ENCODE data around the gene SCUBE1. TPM values are rescaled to one million over a fixed set of nuclear protein-coding genes. Genes with fewer than 3 reads are reported as not detected.

The SCUBE1 gene
- total and polyA plus RNA-seq, 5 experiments from 2014 or later = not detected

DNA sequence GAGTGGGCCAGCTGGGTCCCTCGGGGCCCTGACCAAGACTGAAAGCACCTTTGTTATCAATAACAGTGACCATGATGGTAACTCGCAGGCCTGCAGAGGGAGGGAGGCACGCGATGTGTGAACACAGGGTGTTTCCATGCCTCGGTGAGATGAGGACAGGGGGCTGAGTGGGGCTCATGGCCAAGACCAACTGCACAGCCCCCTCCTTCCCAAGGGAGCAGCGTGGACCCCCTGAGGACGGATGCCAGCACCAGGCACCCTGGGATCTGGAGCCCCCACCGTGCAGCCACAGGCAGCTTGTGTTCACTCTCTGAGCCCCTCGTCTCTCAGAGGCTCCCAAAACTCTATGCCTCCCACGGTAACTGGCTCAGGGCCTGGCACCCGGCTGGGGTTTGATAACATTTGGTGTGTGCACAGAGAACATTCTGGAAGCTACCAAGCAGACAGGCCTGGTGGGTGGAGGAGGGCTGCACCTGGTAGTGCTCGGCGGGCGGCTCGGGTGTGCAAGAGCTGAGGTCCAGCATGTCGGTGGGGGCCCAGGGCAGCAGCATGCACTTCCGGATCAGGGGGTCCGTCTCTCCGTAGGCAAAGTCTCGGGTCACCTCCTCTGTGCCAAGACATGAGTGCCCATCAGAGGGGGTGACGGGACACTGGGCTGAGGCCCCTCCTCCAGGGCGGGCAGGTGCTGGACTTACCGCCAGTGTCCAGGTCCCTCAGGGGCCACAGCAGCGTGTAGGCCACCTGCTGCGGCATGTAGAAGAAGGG lies 163.8 kb downstream of the SCUBE1 start:
- no peaks in the 10 kb centered on the region for H3K27me3 Mint-ChIP-seq
- ATAC-seq (no peak), DNase-seq (peak in 1 of 10 donors; percentile 31)
- no peaks in the 10 kb centered on the region for H3K9me3 Mint-ChIP-seq
- H3K4me1 Mint-ChIP-seq = peaks cover 5 to 15% (median 10%) of the 10 kb centered on the region in 4 donors
- H3K4me3 Mint-ChIP-seq = no peak overlapping the region
- POLR2A ChIA-PET = interaction anchor here (0.6 kb wide), 1 partner anchor 9 kb away, joined by 3 read pairs; no protein-coding TSS in a partner anchor
- H3K27ac Mint-ChIP-seq = no peak overlapping the region
- H3K36me3 Mint-ChIP-seq = peaks cover 0 to 34% (median 11%) of the 10 kb centered on the region in 3 donors

DNA sequence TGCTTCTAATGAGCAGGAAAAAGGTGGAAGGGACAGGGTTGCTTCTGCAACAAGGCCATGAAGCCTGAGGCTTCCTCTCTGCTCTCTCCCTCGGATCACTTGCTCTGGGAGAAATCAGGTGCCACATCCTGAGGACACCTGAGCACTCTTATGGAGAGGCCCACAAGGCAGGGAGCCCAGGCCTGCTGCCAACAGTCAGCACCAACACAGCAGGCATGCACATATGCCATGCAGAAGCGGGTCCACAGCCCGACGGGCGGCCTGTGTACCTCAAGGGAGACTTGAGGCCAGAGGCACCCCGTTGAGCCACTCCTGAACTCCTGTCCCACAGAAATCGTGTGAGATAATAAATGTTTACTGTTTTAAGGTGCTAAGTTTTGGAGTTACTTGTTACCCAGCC lies 165.7 kb downstream of the SCUBE1 start:
- Mint-ChIP-seq H3K36me3 (peaks cover 0 to 47% (median 15%) of the 10 kb centered on the region in 3 donors), H3K4me3 (no peak overlapping the region)

DNA sequence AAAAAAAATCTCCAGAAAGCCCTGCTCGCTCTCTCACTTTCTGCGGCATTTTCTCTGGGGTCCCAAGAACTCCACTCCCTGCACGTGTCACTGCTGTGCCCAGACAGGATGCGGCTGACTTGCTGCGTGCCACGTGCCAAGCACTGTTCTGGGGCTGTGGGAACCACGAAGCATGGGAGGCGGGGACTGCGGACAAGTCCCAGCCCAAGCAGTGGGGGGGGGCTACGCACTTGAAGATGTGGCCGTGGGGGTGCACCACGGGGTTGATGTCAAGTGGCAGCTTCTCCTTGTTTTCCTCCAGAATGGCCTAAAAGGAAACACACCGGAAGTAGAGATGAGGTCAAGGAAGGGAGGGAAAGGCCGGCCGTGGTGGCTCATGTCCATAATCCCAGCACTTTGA lies 167.1 kb downstream of the SCUBE1 start:
- no peak overlapping the region for H3K4me3 Mint-ChIP-seq
- no peaks in the 10 kb centered on the region for H3K9me3 Mint-ChIP-seq
- peaks cover 0 to 51% (median 15%) of the 10 kb centered on the region in 3 donors for H3K36me3 Mint-ChIP-seq
- H3K27ac Mint-ChIP-seq = peak overlapping the region in 2 of 10 donors; percentile 25 to 29
- no peaks in the 10 kb centered on the region for H3K27me3 Mint-ChIP-seq
- ATAC-seq (no peak), DNase-seq (peak in 1 of 10 donors; percentile 24)
- POLR2A ChIA-PET = no interaction called here
- peaks cover 0 to 3% (median 0%) of the 10 kb centered on the region in 4 donors for H3K4me1 Mint-ChIP-seq

More for the DNA sequence above, 165.7 kb downstream of the SCUBE1 start:
- POLR2A ChIA-PET = no interaction called here
- Mint-ChIP-seq H3K4me1 (peaks cover 0 to 6% (median 4%) of the 10 kb centered on the region in 4 donors), H3K27ac (no peak overlapping the region), H3K27me3 (no peaks in the 10 kb centered on the region), H3K9me3 (no peaks in the 10 kb centered on the region)
- DNase-seq = peak in 1 of 10 donors; percentile 40
- no peak for ATAC-seq

DNA sequence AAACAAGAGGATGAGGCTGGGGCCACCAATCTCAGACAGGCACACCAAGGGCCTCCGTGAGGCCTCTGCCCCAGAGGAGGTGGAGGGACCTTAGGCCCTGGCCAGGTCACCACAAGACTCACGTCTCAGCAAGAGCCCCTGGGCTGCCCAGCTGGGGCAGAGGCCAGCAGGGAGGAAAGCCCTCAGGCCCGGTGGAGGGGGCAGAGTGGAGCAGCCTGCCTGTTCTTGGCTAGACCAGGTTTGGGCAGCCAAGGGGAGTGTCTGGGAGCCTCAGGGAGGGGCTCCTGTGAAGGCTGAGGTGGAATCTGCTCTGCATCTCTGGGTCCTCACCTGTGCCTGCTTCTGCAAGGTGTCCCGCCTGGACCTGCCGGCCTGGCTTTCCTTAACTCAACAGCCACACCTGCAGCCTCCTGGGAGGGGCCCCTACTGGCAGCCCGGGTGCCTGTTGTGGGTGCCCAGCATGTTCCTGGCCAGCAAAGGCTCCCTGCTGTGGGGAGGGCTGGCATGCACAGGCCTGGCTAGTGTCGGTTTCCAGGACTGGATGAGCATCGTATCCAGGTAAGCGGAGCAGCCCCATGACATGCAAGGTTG lies 168.1 kb downstream of the SCUBE1 start:
- H3K4me3 Mint-ChIP-seq = no peak overlapping the region
- POLR2A ChIA-PET = no interaction called here
- H3K27ac Mint-ChIP-seq = no peak overlapping the region
- no peaks in the 10 kb centered on the region for H3K9me3 Mint-ChIP-seq
- no peaks in the 10 kb centered on the region for H3K27me3 Mint-ChIP-seq
- ATAC-seq (no peak), DNase-seq (peak in 1 of 10 donors; percentile 60)
- H3K4me1 Mint-ChIP-seq = peaks cover 0 to 4% (median 2%) of the 10 kb centered on the region in 4 donors
- H3K36me3 Mint-ChIP-seq = peaks cover 0 to 58% (median 15%) of the 10 kb centered on the region in 3 donors

DNA sequence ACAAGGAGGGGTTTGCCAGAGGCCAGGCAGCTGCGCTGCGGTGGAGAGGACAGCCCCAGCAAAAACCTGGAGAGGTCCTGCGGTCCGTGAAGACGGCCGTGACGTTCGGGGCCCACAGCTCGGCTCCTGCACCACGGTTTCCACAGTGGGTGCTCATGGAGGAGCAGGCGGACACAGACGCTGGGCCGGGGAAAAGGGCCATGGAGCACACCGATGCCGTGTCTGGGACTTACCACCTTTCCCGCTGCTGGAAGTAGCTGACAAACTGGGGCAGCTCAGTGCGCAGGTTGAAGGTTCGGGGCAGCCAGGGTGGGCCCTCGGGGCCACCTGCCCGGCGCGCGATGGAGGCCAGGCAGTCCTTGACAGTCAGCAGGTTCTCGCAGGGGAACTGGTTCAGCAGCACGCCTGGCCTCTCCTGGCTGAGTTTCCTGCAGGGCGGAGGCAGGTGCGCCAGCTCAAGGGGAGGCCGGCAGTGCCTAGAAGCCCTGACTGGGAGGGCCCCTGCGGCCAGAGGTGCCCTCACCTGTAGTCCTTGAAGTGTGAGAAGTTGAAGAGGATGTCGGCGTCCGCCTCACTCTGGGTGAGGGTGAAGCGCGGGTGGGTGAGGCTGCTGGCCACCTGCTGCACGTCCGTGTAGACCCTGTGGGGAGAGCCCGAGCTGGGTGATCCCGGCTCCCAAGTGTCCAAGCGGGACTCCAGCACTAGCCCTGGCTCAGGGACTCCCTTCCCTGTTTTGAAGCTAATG lies 169.0 kb downstream of the SCUBE1 start:
- H3K27ac Mint-ChIP-seq = no peak overlapping the region
- no peak overlapping the region for H3K4me3 Mint-ChIP-seq
- DNase-seq = peak in 1 of 10 donors; percentile 31
- H3K27me3 Mint-ChIP-seq = no peaks in the 10 kb centered on the region
- no peaks in the 10 kb centered on the region for H3K9me3 Mint-ChIP-seq
- H3K4me1 Mint-ChIP-seq = peaks cover 0 to 4% (median 2%) of the 10 kb centered on the region in 4 donors
- peaks cover 0 to 50% (median 9%) of the 10 kb centered on the region in 3 donors for H3K36me3 Mint-ChIP-seq
- ATAC-seq = no peak
- POLR2A ChIA-PET = no interaction called here

DNA sequence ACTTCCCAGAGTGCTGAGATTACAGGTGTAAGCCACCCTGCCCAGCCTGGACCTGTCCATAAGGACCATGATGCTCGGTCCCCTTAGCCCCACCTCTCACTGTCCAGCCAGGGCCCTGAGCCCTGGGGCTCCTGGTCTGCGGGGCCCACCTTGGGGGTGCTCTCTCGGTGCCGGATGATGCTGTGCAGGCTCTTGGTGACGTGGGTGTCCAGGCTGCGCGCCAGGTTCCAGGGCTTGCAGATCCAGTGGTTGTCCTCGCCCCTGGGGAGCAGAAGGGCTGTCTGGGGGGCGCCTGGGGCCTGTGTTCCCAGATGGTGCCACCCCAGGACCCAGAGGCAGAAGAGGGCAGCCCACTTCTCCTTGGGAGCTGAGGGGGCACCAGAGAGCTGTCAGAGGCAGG lies 169.6 kb downstream of the SCUBE1 start:
- no peak for ATAC-seq
- Mint-ChIP-seq H3K9me3 (no peaks in the 10 kb centered on the region), H3K27ac (no peak overlapping the region), H3K4me3 (no peak overlapping the region), H3K36me3 (peaks cover 0 to 48% (median 5%) of the 10 kb centered on the region in 3 donors), H3K27me3 (no peaks in the 10 kb centered on the region), H3K4me1 (peaks cover 0 to 4% (median 2%) of the 10 kb centered on the region in 4 donors)
- POLR2A ChIA-PET = no interaction called here
- no peak for DNase-seq

DNA sequence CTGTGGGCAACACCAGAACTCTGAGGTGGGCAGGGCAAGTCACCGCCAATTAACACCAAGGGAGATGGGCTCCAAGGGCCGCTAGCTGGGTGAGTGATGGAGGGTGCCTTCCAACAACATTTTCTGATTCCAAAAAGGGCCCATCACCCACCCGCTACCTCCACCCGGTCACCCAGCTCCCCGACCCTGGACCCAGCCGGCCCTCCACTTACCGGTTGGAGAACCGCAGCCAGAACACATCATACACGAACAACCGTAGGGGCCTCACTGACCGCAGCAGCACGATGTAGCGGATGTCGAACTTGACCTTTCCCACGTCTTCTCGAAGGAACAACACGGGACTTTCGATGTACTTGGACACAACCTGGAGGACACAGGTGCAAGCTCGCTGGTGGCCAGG lies 171.0 kb downstream of the SCUBE1 start:
- peaks cover 0 to 46% (median 6%) of the 10 kb centered on the region in 3 donors for H3K36me3 Mint-ChIP-seq

DNA sequence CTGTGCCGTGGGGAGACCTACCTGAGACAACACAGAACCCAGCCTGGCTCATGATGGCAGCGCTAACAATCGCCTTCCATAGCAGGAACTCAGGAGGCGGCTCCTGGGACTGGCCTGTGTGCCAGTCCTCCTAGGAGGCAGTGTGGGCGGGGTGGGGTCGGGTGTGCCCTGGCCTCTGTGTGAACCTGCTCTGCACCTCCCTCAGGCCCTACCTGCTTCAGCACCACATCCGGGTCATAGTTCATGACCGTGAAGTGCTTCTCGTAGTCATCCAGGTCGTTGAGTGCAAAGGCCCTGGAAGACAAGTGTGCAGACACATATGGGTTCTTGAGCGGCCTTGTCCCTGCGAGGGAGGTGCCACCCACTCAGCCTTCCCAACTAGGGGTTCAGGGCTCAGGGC lies 171.6 kb downstream of the SCUBE1 start:
- POLR2A ChIA-PET = no interaction called here

More for the DNA sequence above, 171.0 kb downstream of the SCUBE1 start:
- H3K9me3 Mint-ChIP-seq = no peaks in the 10 kb centered on the region
- ATAC-seq (no peak), DNase-seq (no peak)
- H3K4me3 Mint-ChIP-seq = no peak overlapping the region
- peaks cover 0 to 4% (median 2%) of the 10 kb centered on the region in 4 donors for H3K4me1 Mint-ChIP-seq
- no peaks in the 10 kb centered on the region for H3K27me3 Mint-ChIP-seq
- POLR2A ChIA-PET = no interaction called here
- no peak overlapping the region for H3K27ac Mint-ChIP-seq

DNA sequence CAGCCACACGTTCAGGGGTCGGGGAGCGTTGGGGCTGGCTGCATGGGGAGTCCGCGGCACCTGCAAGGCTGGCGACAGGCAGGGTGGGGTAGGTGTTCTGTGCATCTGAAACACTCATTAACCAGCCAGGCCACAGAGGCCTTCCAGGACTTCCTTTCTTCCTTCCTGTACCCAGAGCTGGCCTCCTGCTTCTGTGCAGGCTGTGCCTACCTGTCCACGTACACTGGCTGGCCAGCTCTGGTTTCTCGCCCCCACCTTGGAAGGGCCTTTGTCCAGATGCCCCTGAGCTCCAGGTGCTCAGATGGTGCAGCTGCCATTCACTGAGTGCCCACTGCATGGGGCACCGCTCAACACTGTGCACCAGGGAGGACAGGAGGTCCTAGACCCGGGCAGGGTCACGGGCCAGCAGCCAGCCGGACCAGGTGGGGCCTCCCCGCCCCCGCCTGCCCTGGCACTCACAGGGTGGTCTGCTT lies 172.1 kb downstream of the SCUBE1 start:
- Mint-ChIP-seq H3K27ac (peak overlapping the region in 1 of 10 donors; percentile 71), H3K4me3 (no peak overlapping the region), H3K27me3 (no peaks in the 10 kb centered on the region), H3K9me3 (no peaks in the 10 kb centered on the region), H3K36me3 (peaks cover 0 to 46% (median 6%) of the 10 kb centered on the region in 3 donors), H3K4me1 (peaks cover 0 to 4% (median 2%) of the 10 kb centered on the region in 4 donors)
- no peak for ATAC-seq
- POLR2A ChIA-PET = no interaction called here
- DNase-seq = no peak

More for the DNA sequence above, 171.6 kb downstream of the SCUBE1 start:
- Mint-ChIP-seq H3K36me3 (peaks cover 0 to 49% (median 6%) of the 10 kb centered on the region in 3 donors), H3K4me3 (no peak overlapping the region), H3K27me3 (no peaks in the 10 kb centered on the region), H3K9me3 (no peaks in the 10 kb centered on the region), H3K27ac (no peak overlapping the region), H3K4me1 (peaks cover 0 to 4% (median 2%) of the 10 kb centered on the region in 4 donors)
- ATAC-seq = no peak
- peak in 1 of 10 donors; percentile 56 for DNase-seq

DNA sequence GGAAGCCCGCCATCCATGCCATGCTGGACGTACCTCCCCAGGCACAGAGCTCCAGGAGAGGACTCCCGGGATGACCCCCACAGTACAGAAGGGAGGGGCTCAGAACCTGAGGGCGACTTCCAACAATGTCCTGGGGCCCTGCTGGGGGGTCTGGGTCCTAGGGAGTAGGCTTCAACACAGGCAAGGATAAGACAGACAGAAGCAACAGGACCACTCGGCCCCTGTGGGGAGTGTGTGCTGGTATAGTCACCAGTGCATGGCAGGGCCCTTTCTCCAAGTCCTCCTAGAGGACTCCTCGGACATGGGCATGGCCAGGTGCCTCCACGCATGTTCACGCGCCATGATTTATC lies 173.1 kb downstream of the SCUBE1 start:
- H3K36me3 Mint-ChIP-seq = peaks cover 0 to 42% (median 6%) of the 10 kb centered on the region in 3 donors
- H3K4me1 Mint-ChIP-seq = peaks cover 0 to 4% (median 1%) of the 10 kb centered on the region in 4 donors
- H3K27ac Mint-ChIP-seq = peak overlapping the region in 1 of 10 donors; percentile 81
- POLR2A ChIA-PET = interaction anchor here (0.5 kb wide), 1 partner anchor 21 kb away, joined by 3 read pairs; no protein-coding TSS in a partner anchor
- H3K9me3 Mint-ChIP-seq = no peaks in the 10 kb centered on the region
- ATAC-seq (no peak), DNase-seq (no peak)
- no peaks in the 10 kb centered on the region for H3K27me3 Mint-ChIP-seq
- H3K4me3 Mint-ChIP-seq = no peak overlapping the region

DNA sequence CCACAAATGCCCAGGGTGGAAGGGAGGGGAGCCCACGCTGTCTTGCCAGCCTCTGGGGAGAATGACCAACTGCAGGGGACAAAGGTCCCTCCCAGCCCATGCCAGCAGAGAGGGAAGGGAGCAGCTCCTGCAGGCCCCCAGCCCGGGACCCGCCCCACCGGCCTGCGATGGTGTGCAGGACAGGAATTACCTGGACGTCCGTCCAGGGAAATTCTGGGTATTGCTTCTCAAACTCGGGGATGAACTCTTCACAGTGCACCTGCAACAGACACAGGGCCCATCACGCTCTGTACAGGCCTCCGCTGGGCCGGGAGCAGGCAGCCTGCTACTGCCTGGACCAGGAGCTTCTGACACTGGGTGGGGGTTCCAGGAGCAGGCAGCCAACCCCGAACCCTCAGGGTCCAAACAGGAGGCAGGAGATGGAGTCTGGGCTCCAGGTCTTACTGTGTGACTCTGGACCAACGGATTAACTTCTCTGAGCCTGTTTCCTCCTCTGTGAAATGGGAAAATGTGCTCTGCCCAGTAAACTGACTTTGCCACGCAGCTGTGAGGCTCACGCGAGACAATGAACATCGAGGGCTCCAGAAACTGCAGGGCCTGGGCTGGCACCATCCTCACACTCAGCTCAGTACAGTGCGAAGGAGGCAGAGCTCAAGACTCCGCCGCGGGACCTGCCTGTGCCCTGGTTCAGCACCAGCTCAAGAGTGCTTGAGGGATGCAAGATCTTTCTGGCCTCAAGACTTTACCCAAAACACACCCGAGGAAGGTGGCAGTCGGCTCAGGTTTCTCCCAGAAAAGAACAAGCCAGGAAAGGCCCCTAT lies 173.7 kb downstream of the SCUBE1 start:
- POLR2A ChIA-PET = no interaction called here
- Mint-ChIP-seq H3K27me3 (no peaks in the 10 kb centered on the region), H3K4me3 (no peak overlapping the region), H3K9me3 (no peaks in the 10 kb centered on the region), H3K27ac (peak overlapping the region in 2 of 10 donors; percentile 50 to 62), H3K4me1 (peaks cover 0 to 4% (median 2%) of the 10 kb centered on the region in 4 donors), H3K36me3 (peaks cover 0 to 42% (median 6%) of the 10 kb centered on the region in 3 donors)
- ATAC-seq = no peak
- no peak for DNase-seq

Data from naive thymus-derived CD8-positive, alpha-beta T cell (primary cell).